Measurements from ENCODE around the gene CAB39L. TPM values are rescaled to one million over a fixed set of nuclear protein-coding genes. Genes with fewer than 3 reads are reported as not detected.

Gene CAB39L
- total RNA-seq, 1 experiment from 2014 or later, result 6.2 TPM

DNA sequence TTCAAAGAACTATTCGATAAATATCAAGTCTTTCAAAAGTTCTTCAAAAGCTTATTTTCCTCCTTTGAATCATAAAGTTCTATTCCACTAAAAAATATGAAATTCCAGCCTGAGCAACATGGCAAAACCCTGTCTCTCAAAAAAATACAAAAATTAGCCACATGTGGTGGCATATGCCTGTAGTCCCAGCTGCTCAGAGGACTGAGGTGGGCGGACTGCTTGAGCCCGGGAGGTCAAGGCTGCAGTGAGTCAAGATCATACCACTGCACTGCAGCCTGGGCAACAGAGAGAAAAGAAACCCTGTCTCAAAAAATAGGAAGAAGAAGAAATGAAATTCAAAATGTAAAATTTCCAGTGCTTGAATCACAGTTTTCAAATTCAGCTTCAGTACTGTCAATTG lies 24.6 kb downstream of the CAB39L start:
- ChIA-PET CTCF (no interaction called here), POLR2A (interaction anchor here (0.7 kb wide), 1 partner anchor 22 kb away, joined by 3 read pairs; no protein-coding TSS in a partner anchor)
- Mint-ChIP-seq H3K27ac (ENCODE audit: low read depth, unreplicated experiment) (no peak overlapping the region), H3K36me3 (ENCODE audit: insufficient read depth, unreplicated experiment) (no peaks in the 10 kb centered on the region), H3K9me3 (ENCODE audit: unreplicated experiment) (no peaks in the 10 kb centered on the region), H3K27me3 (ENCODE audit: insufficient read depth, unreplicated experiment) (no peaks in the 10 kb centered on the region), H3K4me3 (ENCODE audit: unreplicated experiment) (no peak overlapping the region), H3K4me1 (ENCODE audit: insufficient read depth, unreplicated experiment) (no peaks in the 10 kb centered on the region)
- intact Hi-C loops (cut with micrococcal nuclease), result no loop called here
- BruUV-seq (replicated peaks), result no TSS peak
- DNase-seq (ENCODE audit: unreplicated experiment), result no peak
- no peak for TF ChIP-seq CTCF (IDR thresholded peaks at IDR 0.05; ENCODE audit: unreplicated experiment)

GRCh38 chr13:49418206-49418605 lies 25.7 kb downstream of the CAB39L start:
- ChIA-PET POLR2A (no interaction called here), CTCF (no interaction called here)
- DNase-seq (ENCODE audit: unreplicated experiment), result no peak
- no TSS peak for BruUV-seq (replicated peaks)
- H3K4me3 Mint-ChIP-seq (ENCODE audit: unreplicated experiment), result no peak overlapping the region
- no peaks in the 10 kb centered on the region for H3K4me1 Mint-ChIP-seq (ENCODE audit: insufficient read depth, unreplicated experiment)
- intact Hi-C loops (cut with micrococcal nuclease), result no loop called here
- no peaks in the 10 kb centered on the region for H3K9me3 Mint-ChIP-seq (ENCODE audit: unreplicated experiment)
- no peak for TF ChIP-seq CTCF (IDR thresholded peaks at IDR 0.05; ENCODE audit: unreplicated experiment)
- H3K27me3 Mint-ChIP-seq (ENCODE audit: insufficient read depth, unreplicated experiment), result no peaks in the 10 kb centered on the region
- H3K36me3 Mint-ChIP-seq (ENCODE audit: insufficient read depth, unreplicated experiment), result no peaks in the 10 kb centered on the region
- H3K27ac Mint-ChIP-seq (ENCODE audit: low read depth, unreplicated experiment), result no peak overlapping the region

GRCh38 chr13:49417161-49417560 lies 26.7 kb downstream of the CAB39L start:
- CTCF ChIA-PET, result no interaction called here
- BruUV-seq (replicated peaks), result no TSS peak
- no peak overlapping the region for H3K27ac Mint-ChIP-seq (ENCODE audit: low read depth, unreplicated experiment)
- no peaks in the 10 kb centered on the region for H3K27me3 Mint-ChIP-seq (ENCODE audit: insufficient read depth, unreplicated experiment)
- no peak overlapping the region for H3K4me3 Mint-ChIP-seq (ENCODE audit: unreplicated experiment)
- no peak for TF ChIP-seq CTCF (IDR thresholded peaks at IDR 0.05; ENCODE audit: unreplicated experiment)
- intact Hi-C loops (cut with micrococcal nuclease), result no loop called here
- POLR2A ChIA-PET, result no interaction called here
- H3K9me3 Mint-ChIP-seq (ENCODE audit: unreplicated experiment), result no peaks in the 10 kb centered on the region
- DNase-seq (ENCODE audit: unreplicated experiment), result no peak
- no peaks in the 10 kb centered on the region for H3K36me3 Mint-ChIP-seq (ENCODE audit: insufficient read depth, unreplicated experiment)
- H3K4me1 Mint-ChIP-seq (ENCODE audit: insufficient read depth, unreplicated experiment), result no peaks in the 10 kb centered on the region

DNA sequence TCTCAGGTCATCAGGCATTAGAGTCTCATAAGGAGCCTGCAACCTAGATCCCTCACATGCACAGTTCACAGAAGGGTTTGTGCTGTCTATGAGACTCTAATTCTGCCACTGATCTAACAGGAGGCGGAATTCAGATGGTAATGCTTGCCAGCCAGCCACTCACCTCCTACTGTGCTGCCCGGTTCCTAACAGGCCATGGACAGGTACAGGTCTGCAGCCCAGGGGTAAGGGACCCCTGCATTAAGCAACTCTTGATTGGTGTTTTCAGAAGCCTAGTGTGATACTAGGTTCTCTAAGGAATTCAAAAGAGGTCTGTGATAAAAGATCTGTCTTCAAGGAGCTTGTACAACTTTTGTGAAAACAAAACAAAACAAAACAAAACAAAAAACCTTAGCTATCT lies 31.1 kb downstream of the CAB39L start:
- no peaks in the 10 kb centered on the region for H3K27me3 Mint-ChIP-seq (ENCODE audit: insufficient read depth, unreplicated experiment)
- no TSS peak for BruUV-seq (replicated peaks)
- CTCF ChIA-PET, result no interaction called here

More for the DNA sequence above, 31.1 kb downstream of the CAB39L start:
- Mint-ChIP-seq H3K9me3 (ENCODE audit: unreplicated experiment) (no peaks in the 10 kb centered on the region), H3K27ac (ENCODE audit: low read depth, unreplicated experiment) (no peak overlapping the region), H3K4me3 (ENCODE audit: unreplicated experiment) (no peak overlapping the region), H3K4me1 (ENCODE audit: insufficient read depth, unreplicated experiment) (no peaks in the 10 kb centered on the region), H3K36me3 (ENCODE audit: insufficient read depth, unreplicated experiment) (no peaks in the 10 kb centered on the region)
- POLR2A ChIA-PET, result no interaction called here
- TF ChIP-seq CTCF (IDR thresholded peaks at IDR 0.05; ENCODE audit: unreplicated experiment), result no peak
- no peak for DNase-seq (ENCODE audit: unreplicated experiment)
- intact Hi-C loops (cut with micrococcal nuclease), result no loop called here
